Endothelial cell of umbilical vein (primary cell): Measurements from ENCODE around the gene BHLHE41. TPM values are rescaled to one million over a fixed set of nuclear protein-coding genes. Genes with fewer than 3 reads are reported as not detected.

Experiments used
- BruUV-seq: library from RNA; stranded (reverse); fragments of 400-500 nt; replicated peaks from 2 replicates; lab custom pipeline; 2021; lab: Mats Ljungman, UMichigan
- CTCF ChIA-PET: fragments of 300-600, 350-600 bp; sonication (Branson Sonifier 250); formaldehyde crosslinking; loops from one replicate; lab custom pipeline; 2021; ENCODE audit warnings: antibody characterized with exemption, inconsistent platforms; lab: Charles Lee
- POLR2A ChIA-PET: fragments of 300-600, 350-600 bp; sonication (Branson Sonifier 250); formaldehyde crosslinking; loops from one replicate; lab custom pipeline; 2021; ENCODE audit warnings: antibody characterized with exemption, inconsistent platforms; lab: Charles Lee
- DNase-seq: peaks from one replicate; pipeline ENCODE4 v3.0.0-alpha.2; 2011; ENCODE audit warnings: low read depth, low spot score
- FAIRE-seq: peaks from 2 replicates; lab custom pipeline; 2011; peaks lifted over from hg19 to GRCh38; lab: Jason Lieb, UNC
- H2AFZ ChIP-seq: 2 replicates; pipeline ENCODE4 v1.6.0; 2012; ENCODE audit warnings: low read depth, low read length, control low read depth, inconsistent platforms
- H3K27ac ChIP-seq: 2 replicates; pipeline ENCODE4 v1.5.1; 2011; ENCODE audit warnings: low read depth, mild to moderate bottlenecking, control low read depth, low read length, moderate library complexity; ENCODE audit not compliant: insufficient read depth
- H3K27me3 ChIP-seq, 2 experiments: 2 replicates each; pipeline versions ENCODE4 v1.6.0 to v1.6.1; 2011; ENCODE audit warnings: low read length in 2 of 2, mixed read lengths in 1 of 2; ENCODE audit not compliant: control insufficient read depth in 2 of 2, insufficient read depth in 2 of 2
- H3K36me3 ChIP-seq, 2 experiments: 2 replicates in 1 of 2; 3 replicates in 1 of 2; pipeline ENCODE4 v1.5.1; 2011; ENCODE audit warnings: low read length in 2 of 2, mild to moderate bottlenecking in 1 of 2, moderate library complexity in 1 of 2; ENCODE audit not compliant: control insufficient read depth in 2 of 2, insufficient read depth in 2 of 2; ENCODE audit errors: extremely low read depth in 1 of 2
- H3K4me1 ChIP-seq: 3 replicates; pipeline ENCODE4 v1.5.1; 2011; ENCODE audit warnings: mild to moderate bottlenecking, low read length; ENCODE audit not compliant: control insufficient read depth, insufficient read depth; ENCODE audit errors: extremely low read depth
- H3K4me2 ChIP-seq: 2 replicates; pipeline ENCODE4 v1.6.1; 2011; ENCODE audit warnings: low read length, control low read depth, mixed read lengths; ENCODE audit not compliant: insufficient read depth
- H3K4me3 ChIP-seq, 3 experiments: fragments of 200-600 bp in 1 of 3; sonication (generic), shearing (Covaris generic) in 1 of 3; replicated peaks in 1 of 3; 2 replicates each; pipeline ENCODE4 v1.5.1; 2011 to 2016; ENCODE audit warnings: control low read depth in 3 of 3, low read length in 3 of 3, mild to moderate bottlenecking in 2 of 3, inconsistent platforms in 1 of 3, low read depth in 1 of 3, moderate library complexity in 1 of 3; ENCODE audit not compliant: insufficient read depth in 1 of 3
- H3K79me2 ChIP-seq: 2 replicates; pipeline ENCODE4 v1.6.0; 2012; ENCODE audit warnings: low read length, inconsistent platforms; ENCODE audit not compliant: control insufficient read depth, insufficient read depth
- H3K9ac ChIP-seq: replicated peaks from 2 replicates; pipeline ENCODE3; 2011; ENCODE audit warnings: low read length, control low read depth; ENCODE audit not compliant: insufficient read depth; ENCODE audit errors: extremely low read depth
- H3K9me1 ChIP-seq: replicated peaks from 3 replicates; pipeline ENCODE4 v1.6.0; 2011; ENCODE audit warnings: mild to moderate bottlenecking, low read length; ENCODE audit not compliant: control insufficient read depth, insufficient read depth; ENCODE audit errors: extremely low read depth
- H3K9me3 ChIP-seq: replicated peaks from 2 replicates; pipeline ENCODE4 v1.5.1; 2012; ENCODE audit warnings: low read length, inconsistent platforms; ENCODE audit not compliant: control insufficient read depth, insufficient read depth
- H4K20me1 ChIP-seq: replicated peaks from 2 replicates; pipeline ENCODE3; 2011; ENCODE audit warnings: mild to moderate bottlenecking, low read length; ENCODE audit not compliant: control insufficient read depth, insufficient read depth; ENCODE audit errors: extremely low read depth
- EZH2 ChIP-seq: IDR thresholded peaks from 2 replicates; pipeline ENCODE4 v1.6.1; 2012; ENCODE audit warnings: borderline replicate concordance, low read depth, mild to moderate bottlenecking, moderate library complexity, low read length, inconsistent platforms; ENCODE audit not compliant: severe bottlenecking
- FOS ChIP-seq: IDR thresholded peaks from 2 replicates; pipeline ENCODE4 v1.6.1; 2011; ENCODE audit warnings: mild to moderate bottlenecking, low read length, moderate library complexity, borderline replicate concordance; ENCODE audit not compliant: insufficient read depth
- GATA2 ChIP-seq: IDR thresholded peaks from 2 replicates; pipeline ENCODE4 v1.7.0; 2011; ENCODE audit warnings: low read depth, mild to moderate bottlenecking, moderate library complexity, mixed read lengths, low read length; ENCODE audit not compliant: insufficient read length, insufficient read depth
- JUN ChIP-seq: IDR thresholded peaks from 2 replicates; pipeline ENCODE4 v1.6.1; 2011; ENCODE audit warnings: borderline replicate concordance, low read depth; ENCODE audit not compliant: insufficient read length, insufficient read depth
- MYC ChIP-seq: IDR thresholded peaks from one replicate; pipeline ENCODE4 v1.6.1; 2011; ENCODE audit warnings: mild to moderate bottlenecking, low read depth, low read length
- POLR2A ChIP-seq: IDR thresholded peaks from 2 replicates; pipeline ENCODE4 v1.6.1; 2012; ENCODE audit warnings: low read depth, mild to moderate bottlenecking, control low read depth, low read length
- POLR2AphosphoS5 ChIP-seq: IDR thresholded peaks from 2 replicates; pipeline ENCODE4 v1.6.1; 2012; ENCODE audit warnings: low read depth, mild to moderate bottlenecking, control low read depth, low read length, moderate library complexity; ENCODE audit not compliant: insufficient read depth
- dilution Hi-C: fragments of 300-500 bp; cut with MboI; formaldehyde crosslinking; loops from one replicate; pipeline ENCODE4 v1.15.0; 2019; ENCODE audit warnings: low sequenced_read_pairs; ENCODE audit not compliant: extremely low pct_ligation_motif_present
- intact Hi-C: fragments of 100-400 bp; cut with micrococcal nuclease; formaldehyde crosslinking; loops from one replicate; pipeline ENCODE4 v1.10.0; 2022
- polyA plus RNA-seq, 4 experiments: library from polyadenylated mRNA; depleted of rRNA in 3 of 4; stranded (reverse) in 3 of 4; unstranded in 1 of 4; fragments of >200 nt; gene quantifications; 2 replicates each; pipeline versions ENCODE4 v1.2.1 to v1.2.3, GENCODE V29; 2011 to 2012; ENCODE audit warnings: missing spikeins in 1 of 4
- total RNA-seq: library from RNA; stranded (reverse); gene quantifications from 2 replicates; pipeline ENCODE4 v1.2.3, GENCODE V29; 2021
- TF ChIP-seq, protein P1 (sequence below), 2 donors: IDR thresholded peaks; 1 replicate in 1 of 2; 2 replicates in 1 of 2; pipeline ENCODE4 v1.5.1; 2011; ENCODE audit warnings: low read length in 2 of 2, mild to moderate bottlenecking in 2 of 2, moderate library complexity in 2 of 2, control low read depth in 1 of 2, inconsistent platforms in 1 of 2, low read depth in 1 of 2; ENCODE audit not compliant: insufficient read depth in 1 of 2; ENCODE audit errors: extremely low read depth in 1 of 2
- TF ChIP-seq, protein P2 (sequence below): IDR thresholded peaks from 2 replicates; pipeline ENCODE4 v1.6.1; 2011; ENCODE audit not compliant: insufficient read depth, insufficient read length

BHLHE41 gene
- total and polyA plus RNA-seq, 2 donors (not counting 3 experiments of a cell fraction or from before 2014, with no cell fraction given): 0.12 to 0.24 TPM

DNA sequence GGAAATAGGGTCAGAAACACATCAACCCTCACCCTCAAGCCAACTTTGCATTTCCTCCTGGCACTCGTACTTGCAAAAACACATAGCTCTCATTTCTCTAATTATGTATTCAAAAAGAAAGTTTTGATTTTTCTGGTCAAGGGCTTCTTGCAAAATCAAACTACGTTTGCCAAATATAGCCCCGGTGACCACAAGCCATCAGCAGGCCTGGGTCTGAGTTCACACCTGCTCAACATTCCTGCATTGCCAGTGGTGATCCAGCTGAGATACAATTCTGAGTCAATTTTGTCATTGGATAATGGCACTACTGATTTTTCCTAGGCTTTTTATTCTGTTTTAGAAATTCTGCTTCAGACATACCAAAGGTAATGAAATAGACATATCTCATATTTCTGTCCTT is 10.7 kb upstream of the BHLHE41 start:
- H3K36me3 ChIP-seq: no peaks in the 10 kb centered on the region

More for the DNA sequence above, 10.7 kb upstream of the BHLHE41 start:
- Histone ChIP-seq H3K27me3 (peaks cover 10 to 15% of the 10 kb centered on the region in 2 experiments), H3K9me1 (no peaks in the 10 kb centered on the region), H3K4me1 (no peaks in the 10 kb centered on the region), H2AFZ (no peak overlapping the region), H3K9ac (no peak overlapping the region), H3K4me3 (no peak overlapping the region), H3K79me2 (no peaks in the 10 kb centered on the region), H3K9me3 (no peaks in the 10 kb centered on the region), H3K27ac (no peak overlapping the region), H3K4me2 (no peak overlapping the region), H4K20me1 (no peaks in the 10 kb centered on the region)
- ChIA-PET POLR2A (no interaction called here), CTCF (interaction anchor here (0.8 kb wide), 1 partner anchor 16 kb away, joined by 3 read pairs; no protein-coding TSS in a partner anchor)
- BruUV-seq: no TSS peak
- intact Hi-C loops (no loop called here), dilution Hi-C loops (no loop called here)
- FAIRE-seq (no peak), DNase-seq (no peak)
- TF ChIP-seq POLR2AphosphoS5 (no peak), POLR2A (no peak), GATA2 (no peak), EZH2 (no peak), JUN (no peak), FOS (no peak), MYC (no peak)
- TF ChIP-seq, protein P1, sequence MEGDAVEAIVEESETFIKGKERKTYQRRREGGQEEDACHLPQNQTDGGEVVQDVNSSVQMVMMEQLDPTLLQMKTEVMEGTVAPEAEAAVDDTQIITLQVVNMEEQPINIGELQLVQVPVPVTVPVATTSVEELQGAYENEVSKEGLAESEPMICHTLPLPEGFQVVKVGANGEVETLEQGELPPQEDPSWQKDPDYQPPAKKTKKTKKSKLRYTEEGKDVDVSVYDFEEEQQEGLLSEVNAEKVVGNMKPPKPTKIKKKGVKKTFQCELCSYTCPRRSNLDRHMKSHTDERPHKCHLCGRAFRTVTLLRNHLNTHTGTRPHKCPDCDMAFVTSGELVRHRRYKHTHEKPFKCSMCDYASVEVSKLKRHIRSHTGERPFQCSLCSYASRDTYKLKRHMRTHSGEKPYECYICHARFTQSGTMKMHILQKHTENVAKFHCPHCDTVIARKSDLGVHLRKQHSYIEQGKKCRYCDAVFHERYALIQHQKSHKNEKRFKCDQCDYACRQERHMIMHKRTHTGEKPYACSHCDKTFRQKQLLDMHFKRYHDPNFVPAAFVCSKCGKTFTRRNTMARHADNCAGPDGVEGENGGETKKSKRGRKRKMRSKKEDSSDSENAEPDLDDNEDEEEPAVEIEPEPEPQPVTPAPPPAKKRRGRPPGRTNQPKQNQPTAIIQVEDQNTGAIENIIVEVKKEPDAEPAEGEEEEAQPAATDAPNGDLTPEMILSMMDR (IDR thresholded peaks at IDR 0.05; ENCODE audit: extremely low read depth in 1 of 2, insufficient read depth in 1 of 2, low read depth in 1 of 2, low read length in 2 of 2): no peak
- TF ChIP-seq, protein P2, sequence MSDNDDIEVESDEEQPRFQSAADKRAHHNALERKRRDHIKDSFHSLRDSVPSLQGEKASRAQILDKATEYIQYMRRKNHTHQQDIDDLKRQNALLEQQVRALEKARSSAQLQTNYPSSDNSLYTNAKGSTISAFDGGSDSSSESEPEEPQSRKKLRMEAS: no peak
